Measurements from ENCODE around the gene ZIM2.

ZIM2 gene

DNA sequence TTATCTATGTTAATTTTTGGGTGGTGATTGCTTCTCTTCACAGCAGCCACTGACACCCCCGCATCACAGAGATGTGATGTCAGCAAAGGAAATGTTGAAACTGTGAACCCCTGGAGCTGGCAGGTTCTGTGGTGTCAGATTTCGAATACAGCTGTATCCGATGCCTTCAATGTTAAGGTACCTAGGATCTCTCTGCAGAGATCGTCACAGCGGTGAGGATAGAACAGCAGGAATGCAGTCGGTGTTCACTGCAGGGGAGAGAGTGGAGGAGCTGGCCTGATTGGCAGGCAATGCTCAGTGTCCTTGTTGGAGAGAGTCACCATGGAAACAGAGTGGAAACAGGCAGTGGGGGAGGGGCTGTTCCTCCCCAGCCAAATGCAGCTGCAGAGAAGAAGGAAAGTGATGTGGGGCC is 89.4 kb downstream of the ZIM2 start:
- DNase-seq, result no peak
- no peaks in the 10 kb centered on the region for H3K4me1 ChIP-seq (ENCODE audit: control insufficient read depth, insufficient read depth, low read length, poor library complexity, severe bottlenecking)
- no peaks in the 10 kb centered on the region for H3K9me3 ChIP-seq (ENCODE audit: control insufficient read depth, low read length)
- no peak overlapping the region for H3K27ac ChIP-seq (ENCODE audit: insufficient read depth, low read length, poor library complexity, severe bottlenecking)
- H3K36me3 ChIP-seq (ENCODE audit: control insufficient read depth, insufficient read depth, low read length), result no peaks in the 10 kb centered on the region
- no peak overlapping the region for H3K4me3 ChIP-seq (ENCODE audit: insufficient read depth, low read depth, low read length, poor library complexity, severe bottlenecking)
- no peaks in the 10 kb centered on the region for H3K27me3 ChIP-seq (replicated peaks; ENCODE audit: control insufficient read depth, insufficient read depth, low read length, poor library complexity, severe bottlenecking)

DNA sequence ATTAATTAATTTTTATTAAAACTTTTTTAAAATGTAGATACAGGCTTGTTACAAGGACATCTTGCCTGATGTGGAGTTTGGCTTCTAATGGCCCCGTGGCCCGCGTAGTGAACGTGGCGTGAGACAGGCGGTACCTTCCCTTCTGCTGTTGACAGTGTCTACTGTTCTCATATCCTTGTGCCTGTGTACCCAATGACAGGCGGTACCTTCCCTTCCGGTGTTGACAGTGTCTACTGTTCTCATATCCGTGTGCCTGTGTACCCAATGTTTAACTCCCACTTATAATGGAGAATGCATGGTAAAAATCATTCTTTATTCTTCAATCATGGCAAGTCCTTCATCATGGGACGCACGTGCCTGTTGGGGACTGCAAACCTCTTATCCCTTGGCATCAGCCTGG is 89.9 kb downstream of the ZIM2 start:
- Histone ChIP-seq H3K27me3 (replicated peaks; ENCODE audit: control insufficient read depth, insufficient read depth, low read length, poor library complexity, severe bottlenecking) (no peaks in the 10 kb centered on the region), H3K9me3 (ENCODE audit: control insufficient read depth, low read length) (no peaks in the 10 kb centered on the region), H3K36me3 (ENCODE audit: control insufficient read depth, insufficient read depth, low read length) (no peaks in the 10 kb centered on the region), H3K4me1 (ENCODE audit: control insufficient read depth, insufficient read depth, low read length, poor library complexity, severe bottlenecking) (no peaks in the 10 kb centered on the region), H3K4me3 (ENCODE audit: insufficient read depth, low read depth, low read length, poor library complexity, severe bottlenecking) (no peak overlapping the region), H3K27ac (ENCODE audit: insufficient read depth, low read length, poor library complexity, severe bottlenecking) (no peak overlapping the region)
- no peak for DNase-seq

DNA sequence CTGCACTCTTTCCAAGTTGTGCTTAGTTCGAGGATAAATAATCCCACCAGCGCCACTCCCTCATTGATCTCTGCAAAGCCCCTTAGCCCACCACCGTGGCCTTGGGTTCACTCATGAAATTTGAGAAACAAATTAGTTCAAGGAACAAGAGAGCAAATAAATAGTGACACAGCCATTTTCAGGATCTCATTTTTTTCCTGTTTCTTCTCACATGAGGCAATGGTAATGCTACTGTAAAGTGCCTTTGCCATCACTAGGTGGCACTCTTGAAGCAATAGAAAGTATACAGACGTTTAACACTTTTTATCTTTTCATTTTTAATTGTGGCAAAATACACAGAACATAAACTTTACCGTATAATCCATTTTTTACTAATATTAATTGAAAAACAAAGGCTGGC is 92.1 kb downstream of the ZIM2 start:
- no peak overlapping the region for H3K4me3 ChIP-seq (ENCODE audit: insufficient read depth, low read depth, low read length, poor library complexity, severe bottlenecking)
- H3K4me1 ChIP-seq (ENCODE audit: control insufficient read depth, insufficient read depth, low read length, poor library complexity, severe bottlenecking), result no peaks in the 10 kb centered on the region
- DNase-seq, result no peak
- no peaks in the 10 kb centered on the region for H3K36me3 ChIP-seq (ENCODE audit: control insufficient read depth, insufficient read depth, low read length)
- H3K9me3 ChIP-seq (ENCODE audit: control insufficient read depth, low read length), result no peaks in the 10 kb centered on the region
- H3K27ac ChIP-seq (ENCODE audit: insufficient read depth, low read length, poor library complexity, severe bottlenecking), result no peak overlapping the region
- H3K27me3 ChIP-seq (replicated peaks; ENCODE audit: control insufficient read depth, insufficient read depth, low read length, poor library complexity, severe bottlenecking), result no peaks in the 10 kb centered on the region

DNA sequence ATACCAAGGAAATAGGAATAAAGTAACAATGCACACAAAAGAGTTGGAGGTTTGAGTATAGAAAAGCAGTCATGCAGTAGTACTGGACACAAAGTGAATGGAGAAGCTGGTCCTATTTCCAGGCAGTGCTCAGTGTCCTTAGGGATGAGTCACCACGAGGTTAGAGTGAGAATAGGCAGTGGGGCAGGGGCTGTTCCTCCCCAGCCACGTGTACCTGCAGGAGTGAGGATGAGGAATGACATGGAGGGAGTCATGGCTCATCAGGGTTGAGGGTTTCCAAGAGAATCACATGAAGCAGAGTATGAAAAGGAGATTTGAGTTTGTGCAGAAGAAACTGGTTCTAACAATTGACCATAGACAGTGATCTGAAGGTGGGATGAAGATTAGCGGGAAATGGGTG is 94.2 kb downstream of the ZIM2 start:
- no peak for DNase-seq
- Histone ChIP-seq H3K27ac (ENCODE audit: insufficient read depth, low read length, poor library complexity, severe bottlenecking) (no peak overlapping the region), H3K4me3 (ENCODE audit: insufficient read depth, low read depth, low read length, poor library complexity, severe bottlenecking) (no peak overlapping the region), H3K36me3 (ENCODE audit: control insufficient read depth, insufficient read depth, low read length) (no peaks in the 10 kb centered on the region), H3K9me3 (ENCODE audit: control insufficient read depth, low read length) (no peaks in the 10 kb centered on the region), H3K27me3 (replicated peaks; ENCODE audit: control insufficient read depth, insufficient read depth, low read length, poor library complexity, severe bottlenecking) (no peaks in the 10 kb centered on the region), H3K4me1 (ENCODE audit: control insufficient read depth, insufficient read depth, low read length, poor library complexity, severe bottlenecking) (no peaks in the 10 kb centered on the region)

DNA sequence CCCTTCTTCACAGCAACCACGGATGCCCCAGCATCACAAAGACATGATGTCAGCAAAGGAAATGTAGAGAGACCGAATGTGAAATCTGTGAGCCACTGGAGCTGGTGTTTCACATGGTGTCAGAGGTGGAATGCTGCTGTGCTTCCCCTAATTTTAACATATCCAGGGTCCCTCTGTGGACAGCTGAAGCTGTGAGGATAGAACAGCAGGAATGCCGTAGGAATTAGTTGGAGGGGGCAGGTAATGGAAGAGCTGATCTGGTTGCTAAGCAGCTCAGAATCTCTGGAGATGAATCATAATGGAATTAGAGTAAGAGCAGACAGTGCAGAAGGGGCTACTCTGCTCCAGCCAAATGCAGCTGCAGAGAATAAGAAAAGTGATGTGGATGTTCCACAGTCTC is 100.0 kb downstream of the ZIM2 start:
- H3K27ac ChIP-seq (ENCODE audit: insufficient read depth, low read length, poor library complexity, severe bottlenecking), result no peak overlapping the region
- H3K36me3 ChIP-seq (ENCODE audit: control insufficient read depth, insufficient read depth, low read length), result no peaks in the 10 kb centered on the region
- DNase-seq, result no peak
- H3K27me3 ChIP-seq (replicated peaks; ENCODE audit: control insufficient read depth, insufficient read depth, low read length, poor library complexity, severe bottlenecking), result no peaks in the 10 kb centered on the region
- no peaks in the 10 kb centered on the region for H3K9me3 ChIP-seq (ENCODE audit: control insufficient read depth, low read length)
- H3K4me1 ChIP-seq (ENCODE audit: control insufficient read depth, insufficient read depth, low read length, poor library complexity, severe bottlenecking), result no peaks in the 10 kb centered on the region
- no peak overlapping the region for H3K4me3 ChIP-seq (ENCODE audit: insufficient read depth, low read depth, low read length, poor library complexity, severe bottlenecking)

DNA sequence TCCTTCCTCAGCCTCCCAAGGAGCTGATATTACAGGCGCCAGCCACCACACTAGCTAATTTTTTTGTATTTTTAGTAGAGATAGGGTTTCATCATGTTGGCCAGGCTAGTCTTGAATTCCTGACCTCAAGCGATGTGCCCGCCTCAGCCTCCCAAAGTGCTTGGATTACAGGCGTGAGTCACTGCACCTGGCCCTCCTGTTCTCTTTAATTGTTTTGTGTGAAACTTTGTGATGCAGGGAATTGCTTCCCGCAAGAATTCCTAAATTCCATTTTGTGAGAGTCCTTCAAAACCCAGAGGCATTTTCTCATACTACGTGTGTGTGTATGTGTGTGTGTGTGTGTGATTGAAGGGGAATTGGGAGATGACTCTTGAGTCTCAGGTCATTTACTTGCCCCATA is 104.0 kb downstream of the ZIM2 start:
- DNase-seq, result no peak
- no peak overlapping the region for H3K4me3 ChIP-seq (ENCODE audit: insufficient read depth, low read depth, low read length, poor library complexity, severe bottlenecking)
- H3K9me3 ChIP-seq (ENCODE audit: control insufficient read depth, low read length), result no peaks in the 10 kb centered on the region

DNA sequence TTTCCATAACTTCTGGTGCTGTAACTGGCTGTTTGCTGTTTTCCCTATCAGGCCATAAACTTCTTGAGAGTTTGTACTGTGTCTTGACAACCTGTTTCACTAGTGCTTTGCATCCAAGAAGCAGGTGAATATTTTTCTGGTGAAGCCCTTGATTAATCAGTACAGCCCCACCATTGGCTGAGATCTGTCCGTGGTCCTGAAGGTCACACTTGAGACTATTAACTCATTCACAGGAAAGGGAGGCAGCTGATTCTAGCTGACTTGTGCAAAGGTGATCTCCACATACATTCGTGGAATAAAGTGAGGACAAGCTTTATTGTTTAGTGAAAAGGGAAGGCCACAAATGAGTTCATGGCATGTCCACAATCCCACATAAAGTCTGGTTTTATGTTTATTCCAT is 107.5 kb downstream of the ZIM2 start:
- Histone ChIP-seq H3K9me3 (ENCODE audit: control insufficient read depth, low read length) (no peaks in the 10 kb centered on the region), H3K27ac (ENCODE audit: insufficient read depth, low read length, poor library complexity, severe bottlenecking) (no peak overlapping the region), H3K36me3 (ENCODE audit: control insufficient read depth, insufficient read depth, low read length) (no peaks in the 10 kb centered on the region), H3K4me1 (ENCODE audit: control insufficient read depth, insufficient read depth, low read length, poor library complexity, severe bottlenecking) (no peaks in the 10 kb centered on the region), H3K27me3 (replicated peaks; ENCODE audit: control insufficient read depth, insufficient read depth, low read length, poor library complexity, severe bottlenecking) (no peaks in the 10 kb centered on the region), H3K4me3 (ENCODE audit: insufficient read depth, low read depth, low read length, poor library complexity, severe bottlenecking) (no peak overlapping the region)
- DNase-seq, result no peak

More for the DNA sequence above, 104.0 kb downstream of the ZIM2 start:
- H3K27ac ChIP-seq (ENCODE audit: insufficient read depth, low read length, poor library complexity, severe bottlenecking), result no peak overlapping the region
- no peaks in the 10 kb centered on the region for H3K36me3 ChIP-seq (ENCODE audit: control insufficient read depth, insufficient read depth, low read length)
- no peaks in the 10 kb centered on the region for H3K27me3 ChIP-seq (replicated peaks; ENCODE audit: control insufficient read depth, insufficient read depth, low read length, poor library complexity, severe bottlenecking)
- H3K4me1 ChIP-seq (ENCODE audit: control insufficient read depth, insufficient read depth, low read length, poor library complexity, severe bottlenecking), result no peaks in the 10 kb centered on the region

DNA sequence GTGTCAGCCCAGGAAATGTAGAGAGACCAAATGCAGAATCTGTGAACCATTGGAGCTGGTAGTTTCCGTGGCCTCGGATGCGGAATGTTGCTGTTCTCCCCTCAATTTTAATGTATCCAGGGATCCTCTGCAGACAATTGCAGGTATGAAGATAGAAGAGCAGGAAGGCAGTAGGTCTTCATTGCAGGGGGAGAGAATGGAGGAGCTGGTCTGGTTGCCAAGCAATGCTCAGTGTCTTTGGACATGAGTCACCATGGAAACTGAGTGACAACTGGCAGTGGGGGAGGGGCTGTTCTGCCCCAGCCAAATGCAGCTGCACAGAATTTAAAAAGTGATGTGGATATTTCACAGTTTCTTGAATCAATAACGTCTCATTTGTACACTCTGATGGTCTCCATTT is 112.8 kb downstream of the ZIM2 start:
- no peaks in the 10 kb centered on the region for H3K36me3 ChIP-seq (ENCODE audit: control insufficient read depth, insufficient read depth, low read length)
- H3K4me1 ChIP-seq (ENCODE audit: control insufficient read depth, insufficient read depth, low read length, poor library complexity, severe bottlenecking), result no peaks in the 10 kb centered on the region
- H3K27me3 ChIP-seq (replicated peaks; ENCODE audit: control insufficient read depth, insufficient read depth, low read length, poor library complexity, severe bottlenecking), result no peaks in the 10 kb centered on the region
- H3K9me3 ChIP-seq (ENCODE audit: control insufficient read depth, low read length), result peaks cover 3% of the 10 kb centered on the region
- no peak overlapping the region for H3K4me3 ChIP-seq (ENCODE audit: insufficient read depth, low read depth, low read length, poor library complexity, severe bottlenecking)
- no peak overlapping the region for H3K27ac ChIP-seq (ENCODE audit: insufficient read depth, low read length, poor library complexity, severe bottlenecking)
- DNase-seq, result no peak

DNA sequence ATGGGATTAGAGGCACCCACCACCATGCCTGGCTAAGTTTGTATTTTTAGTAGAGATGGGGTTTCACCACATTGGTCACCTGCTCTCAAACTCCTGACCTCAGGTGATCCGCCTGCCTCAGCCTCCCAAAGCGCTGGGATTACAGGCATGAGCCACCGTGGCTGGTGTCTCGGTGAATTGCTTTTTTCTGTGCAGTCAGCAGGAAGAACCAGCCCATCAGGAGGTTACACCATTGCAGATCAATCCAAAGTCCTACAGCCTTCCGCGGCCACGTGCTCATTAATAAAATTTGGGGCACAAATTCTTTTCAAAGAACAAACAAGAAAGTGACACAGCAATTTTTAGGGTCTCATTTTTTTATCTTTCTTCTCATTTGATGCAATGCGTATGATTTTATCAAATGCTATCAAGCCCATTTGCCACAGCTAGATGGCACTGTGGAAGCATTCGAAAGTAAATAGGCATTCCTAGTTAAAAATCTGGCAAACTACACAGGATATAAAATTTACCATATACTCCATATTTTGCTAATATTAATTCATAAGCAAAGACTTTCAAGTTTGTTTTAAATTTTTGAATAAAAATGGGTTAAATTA is 114.6 kb downstream of the ZIM2 start:
- peaks cover 3% of the 10 kb centered on the region for H3K9me3 ChIP-seq (ENCODE audit: control insufficient read depth, low read length)
- H3K36me3 ChIP-seq (ENCODE audit: control insufficient read depth, insufficient read depth, low read length), result no peaks in the 10 kb centered on the region
- no peaks in the 10 kb centered on the region for H3K4me1 ChIP-seq (ENCODE audit: control insufficient read depth, insufficient read depth, low read length, poor library complexity, severe bottlenecking)
- no peak for DNase-seq
- H3K27ac ChIP-seq (ENCODE audit: insufficient read depth, low read length, poor library complexity, severe bottlenecking), result no peak overlapping the region
- H3K27me3 ChIP-seq (replicated peaks; ENCODE audit: control insufficient read depth, insufficient read depth, low read length, poor library complexity, severe bottlenecking), result no peaks in the 10 kb centered on the region
- no peak overlapping the region for H3K4me3 ChIP-seq (ENCODE audit: insufficient read depth, low read depth, low read length, poor library complexity, severe bottlenecking)
